Lung (tissue), 12 donors: ENCODE data around the gene HERC4. TPM values are rescaled to one million over a fixed set of nuclear protein-coding genes. Genes with fewer than 3 reads are reported as not detected.

Source experiments
- ATAC-seq: fragments of 200-7000 bp; cut with Tn5 transposase; one replicate; pipeline ENCODE4 v1.9.1; 2020; ENCODE audit warnings: moderate number of reproducible peaks; ENCODE audit not compliant: insufficient read depth, low FRiP score
- DNase-seq, 3 donors: peaks; one replicate each; pipeline ENCODE4 v3.0.0-alpha.2; 2013 to 2017
- H3K27ac ChIP-seq, 2 donors: one replicate each; pipeline ENCODE4 v1.5.1; 2013; ENCODE audit warnings: mild to moderate bottlenecking in 2 of 2, moderate library complexity in 2 of 2, control low read depth in 1 of 2, inconsistent platforms in 1 of 2, low read depth in 1 of 2, low read length in 1 of 2
- H3K27me3 ChIP-seq, 3 donors: one replicate each; pipeline ENCODE4 v1.5.1; 2013; ENCODE audit warnings: low read length in 2 of 3; ENCODE audit not compliant: control insufficient read depth in 3 of 3, insufficient read depth in 3 of 3
- H3K36me3 ChIP-seq, 4 donors: one replicate each; pipeline ENCODE4 v1.5.1; 2013; ENCODE audit warnings: low read length in 4 of 4, mild to moderate bottlenecking in 1 of 4, moderate library complexity in 1 of 4; ENCODE audit not compliant: control insufficient read depth in 4 of 4, insufficient read depth in 4 of 4
- H3K4me1 ChIP-seq, 5 donors: one replicate each; pipeline ENCODE4 v1.5.1; 2013; ENCODE audit warnings: low read length in 5 of 5, mild to moderate bottlenecking in 2 of 5, moderate library complexity in 1 of 5; ENCODE audit not compliant: control insufficient read depth in 5 of 5, insufficient read depth in 5 of 5
- H3K4me3 ChIP-seq: one replicate; pipeline ENCODE4 v1.5.1; 2013; ENCODE audit warnings: mild to moderate bottlenecking, control low read depth, moderate library complexity
- H3K9ac ChIP-seq, 2 donors: one replicate each; pipeline ENCODE4 v1.5.1; 2013; ENCODE audit warnings: low read length in 2 of 2, control low read depth in 1 of 2; ENCODE audit not compliant: insufficient read depth in 1 of 2
- H3K9me3 ChIP-seq, 4 donors: one replicate each; pipeline ENCODE4 v1.5.1; 2013; ENCODE audit warnings: low read length in 3 of 4, mild to moderate bottlenecking in 1 of 4, moderate library complexity in 1 of 4; ENCODE audit not compliant: control insufficient read depth in 4 of 4, insufficient read depth in 3 of 4
- CTCF ChIP-seq: IDR thresholded peaks from 2 replicates; pipeline ENCODE4 v1.5.1; 2012; ENCODE audit warnings: mild to moderate bottlenecking; ENCODE audit errors: control extremely low read depth, extremely low read depth
- WGBS, 2 donors: extraction: QIAGEN DNeasy Blood & Tissue Kit; methylation state at CpG; one replicate each; pipeline ENCODE4 v1.1.7; 2013; 5-methylcytosine and 5-hydroxymethylcytosine counted together
- polyA plus RNA-seq, 2 donors: library from polyadenylated mRNA; stranded (reverse); fragments of 200-250 nt; gene quantifications; one replicate each; pipeline ENCODE4 v1.2.1, GENCODE V29; 2013
- total RNA-seq, 2 donors: library from RNA; depleted of rRNA in 1 of 2; stranded (reverse); fragments of >200 nt in 1 of 2; gene quantifications; one replicate each; pipeline ENCODE4 v1.2.1, GENCODE V29; 2014 to 2021
- donor health status: control.
- donor health status: control.
- donor health status: Bipolar disorder and iron deficiency.
- donor health status: healthy.
- donor health status: DM: yes; HTN: yes; CAD: no.

HERC4 gene
- total and polyA plus RNA-seq, 4 donors, result 16.3 to 162 (median 32.5) TPM

GRCh38 chr10:67917169-67917568, 157.9 kb downstream of the HERC4 start:
- H3K36me3 ChIP-seq, result peaks cover 2 to 30% (median 19%) of the 10 kb centered on the region in 4 donors
- no peak overlapping the region for H3K4me3 ChIP-seq
- 77 to 83% methylated on average over 2 of the region's 2 CpGs for WGBS, 2 donors
- DNase-seq, result no peak
- ATAC-seq, result no peak
- no peak overlapping the region for H3K9ac ChIP-seq
- H3K27me3 ChIP-seq, result no peaks in the 10 kb centered on the region
- H3K27ac ChIP-seq, result no peak overlapping the region
- TF ChIP-seq CTCF, result no peak
- H3K4me1 ChIP-seq, result no peaks in the 10 kb centered on the region
- H3K9me3 ChIP-seq, result no peaks in the 10 kb centered on the region

- TF ChIP-seq CTCF, result no peak
- WGBS, 2 donors, result 92 to 93% methylated on average over 8 of the region's 8 CpGs
- ATAC-seq, result peak; percentile 58
- Histone ChIP-seq H3K4me3 (no peak overlapping the region), H3K9me3 (no peaks in the 10 kb centered on the region), H3K27me3 (no peaks in the 10 kb centered on the region), H3K4me1 (no peaks in the 10 kb centered on the region), H3K9ac (no peak overlapping the region), H3K36me3 (peaks cover 11 to 32% (median 21%) of the 10 kb centered on the region in 4 donors), H3K27ac (peak overlapping the region in 1 of 2 donors; percentile 7)
- no peak for DNase-seq
These were observed 160.2 kb downstream of the HERC4 start for GRCh38 chr10:67914777-67915340.

GRCh38 chr10:67912331-67912946, 162.6 kb downstream of the HERC4 start:
- Histone ChIP-seq H3K4me1 (no peaks in the 10 kb centered on the region), H3K27me3 (no peaks in the 10 kb centered on the region), H3K9ac (no peak overlapping the region), H3K36me3 (peaks cover 15 to 47% (median 25%) of the 10 kb centered on the region in 4 donors), H3K9me3 (no peaks in the 10 kb centered on the region), H3K27ac (no peak overlapping the region), H3K4me3 (no peak overlapping the region)
- DNase-seq (no peak), ATAC-seq (no peak)
- 77 to 86% methylated on average over 2 of the region's 2 CpGs for WGBS, 2 donors
- TF ChIP-seq CTCF, result no peak
